Subcutaneous adipose tissue (tissue), 4 donors: ENCODE results near the gene CARM1. TPM values are rescaled to one million over a fixed set of nuclear protein-coding genes. Genes with fewer than 3 reads are reported as not detected.

Experiments
- CTCF ChIP-seq: fragments of 450-650 bp; IDR thresholded peaks from one replicate; pipeline ENCODE4 v1.5.1; 2016; ENCODE audit warnings: low read depth, mild to moderate bottlenecking, control low read depth, antibody characterized with exemption, moderate library complexity
- total RNA-seq, 4 donors: library from RNA; depleted of rRNA; stranded (reverse); fragments of >200 nt; gene quantifications; one replicate each; pipeline ENCODE4 v1.1.0, GENCODE V29; 2016

CARM1 gene
- total RNA-seq, 4 donors from 2014 or later = 16.7 to 19.6 (median 18.4) TPM

GRCh38 chr19:10852098-10852800 lies 19.1 kb upstream of the CARM1 start:
- no peak for TF ChIP-seq CTCF

GRCh38 chr19:10852941-10853340 lies 18.4 kb upstream of the CARM1 start:
- TF ChIP-seq CTCF = no peak

- TF ChIP-seq CTCF = no peak
Observed at GRCh38 chr19:10854350-10855089, 16.8 kb upstream of the CARM1 start.

- no peak for TF ChIP-seq CTCF
Observed at GRCh38 chr19:10855879-10856522, 15.4 kb upstream of the CARM1 start.

- no peak for TF ChIP-seq CTCF
Observed at GRCh38 chr19:10858204-10858828, 13.0 kb upstream of the CARM1 start.

GRCh38 chr19:10861103-10861651 lies 10.2 kb upstream of the CARM1 start:
- no peak for TF ChIP-seq CTCF
